GM18868 (cell line): ENCODE measurements around the gene SLC27A3.

Experiments
- ATAC-seq: cut with Tn5 transposase; IDR thresholded peaks from one replicate; pipeline ENCODE4 v1.9.1; 2021; ENCODE audit warnings: mild to moderate bottlenecking, moderate library complexity; ENCODE audit not compliant: unreplicated experiment

The SLC27A3 gene, protein sequence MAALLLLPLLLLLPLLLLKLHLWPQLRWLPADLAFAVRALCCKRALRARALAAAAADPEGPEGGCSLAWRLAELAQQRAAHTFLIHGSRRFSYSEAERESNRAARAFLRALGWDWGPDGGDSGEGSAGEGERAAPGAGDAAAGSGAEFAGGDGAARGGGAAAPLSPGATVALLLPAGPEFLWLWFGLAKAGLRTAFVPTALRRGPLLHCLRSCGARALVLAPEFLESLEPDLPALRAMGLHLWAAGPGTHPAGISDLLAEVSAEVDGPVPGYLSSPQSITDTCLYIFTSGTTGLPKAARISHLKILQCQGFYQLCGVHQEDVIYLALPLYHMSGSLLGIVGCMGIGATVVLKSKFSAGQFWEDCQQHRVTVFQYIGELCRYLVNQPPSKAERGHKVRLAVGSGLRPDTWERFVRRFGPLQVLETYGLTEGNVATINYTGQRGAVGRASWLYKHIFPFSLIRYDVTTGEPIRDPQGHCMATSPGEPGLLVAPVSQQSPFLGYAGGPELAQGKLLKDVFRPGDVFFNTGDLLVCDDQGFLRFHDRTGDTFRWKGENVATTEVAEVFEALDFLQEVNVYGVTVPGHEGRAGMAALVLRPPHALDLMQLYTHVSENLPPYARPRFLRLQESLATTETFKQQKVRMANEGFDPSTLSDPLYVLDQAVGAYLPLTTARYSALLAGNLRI

DNA sequence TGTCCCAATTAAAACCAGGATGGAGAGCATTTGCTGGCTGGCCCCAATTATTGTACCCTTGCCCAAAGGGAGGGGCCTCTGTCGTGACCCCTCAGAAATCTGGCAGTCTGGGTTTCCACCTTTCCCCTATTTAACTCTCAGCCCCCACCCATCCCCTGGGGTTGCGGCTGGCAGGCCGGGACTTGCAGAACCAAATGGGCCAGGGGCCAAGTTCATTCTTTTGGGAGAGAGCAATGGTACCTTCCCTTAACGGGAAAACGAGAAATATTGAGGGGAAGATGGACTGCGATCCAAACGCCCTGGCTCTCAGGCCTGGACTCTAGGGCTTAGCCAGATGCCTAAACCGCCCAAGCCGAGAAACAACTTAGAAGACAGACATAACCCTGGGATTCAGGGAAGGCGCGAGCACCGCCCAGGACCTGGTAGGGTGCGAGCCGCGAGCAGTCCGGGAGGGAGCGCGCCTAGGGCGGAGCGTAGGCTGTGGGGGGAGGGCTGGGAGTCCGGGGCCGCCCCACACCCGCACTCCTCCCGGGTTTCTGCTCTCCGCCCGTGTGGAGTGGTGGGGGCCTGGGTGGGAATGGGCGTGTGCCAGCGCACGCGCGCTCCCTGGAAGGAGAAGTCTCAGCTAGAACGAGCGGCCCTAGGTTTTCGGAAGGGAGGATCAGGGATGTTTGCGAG lies at the start of gene SLC27A3:
Gene SLC27A3, plus strand, starts transcription at position 628 of the 678 bp plus-strand sequence. CDS start 91 bp downstream, outside the sequence.
- peak; percentile 26 for ATAC-seq

DNA sequence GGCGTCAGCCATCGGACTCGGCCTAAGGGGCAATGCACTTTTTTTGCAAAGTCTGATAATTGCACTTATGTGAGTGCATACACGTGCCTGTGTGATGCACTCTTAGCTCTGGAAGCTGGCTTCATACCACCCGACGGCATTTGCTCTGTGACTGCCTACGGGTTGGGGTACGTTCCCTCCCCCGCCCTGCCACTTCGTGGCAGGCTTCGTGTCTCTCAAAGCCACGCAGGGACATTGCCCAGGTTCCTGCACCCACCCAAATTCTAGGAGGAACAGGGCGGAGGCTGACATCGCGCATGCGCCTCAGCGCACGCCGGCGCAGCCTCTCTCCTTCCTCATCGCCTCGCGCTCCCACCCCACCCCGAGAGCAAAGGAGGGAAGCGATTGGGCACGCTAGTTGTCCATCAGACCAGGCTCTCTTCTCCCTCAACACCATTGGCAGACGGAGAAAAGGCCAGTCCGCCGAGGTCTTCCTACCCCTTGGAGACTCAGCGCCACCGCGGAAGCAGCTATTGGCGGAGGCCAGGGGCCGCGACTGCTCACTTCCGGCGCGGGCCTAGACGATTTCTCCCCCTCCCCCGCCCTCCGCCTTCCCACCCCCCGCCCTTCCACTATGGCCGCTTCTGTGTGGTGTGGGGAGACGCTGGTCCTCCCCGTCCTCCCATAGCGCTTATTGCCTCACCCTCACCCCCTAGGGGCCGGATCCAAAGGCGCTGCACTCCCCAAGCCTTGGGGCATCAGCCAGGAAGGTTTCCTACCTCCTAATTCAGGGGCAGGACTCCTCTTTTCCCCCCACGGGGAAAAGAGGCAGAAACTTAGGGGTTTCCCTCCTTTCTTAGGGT lies 47.5 kb upstream of the SLC27A3 start, which contains the start of gene INTS3:
Gene INTS3, plus strand, starts transcription at position 588 of the 842 bp plus-strand sequence. CDS start 585 bp downstream, outside the sequence.
- ATAC-seq = peak; percentile 97

DNA sequence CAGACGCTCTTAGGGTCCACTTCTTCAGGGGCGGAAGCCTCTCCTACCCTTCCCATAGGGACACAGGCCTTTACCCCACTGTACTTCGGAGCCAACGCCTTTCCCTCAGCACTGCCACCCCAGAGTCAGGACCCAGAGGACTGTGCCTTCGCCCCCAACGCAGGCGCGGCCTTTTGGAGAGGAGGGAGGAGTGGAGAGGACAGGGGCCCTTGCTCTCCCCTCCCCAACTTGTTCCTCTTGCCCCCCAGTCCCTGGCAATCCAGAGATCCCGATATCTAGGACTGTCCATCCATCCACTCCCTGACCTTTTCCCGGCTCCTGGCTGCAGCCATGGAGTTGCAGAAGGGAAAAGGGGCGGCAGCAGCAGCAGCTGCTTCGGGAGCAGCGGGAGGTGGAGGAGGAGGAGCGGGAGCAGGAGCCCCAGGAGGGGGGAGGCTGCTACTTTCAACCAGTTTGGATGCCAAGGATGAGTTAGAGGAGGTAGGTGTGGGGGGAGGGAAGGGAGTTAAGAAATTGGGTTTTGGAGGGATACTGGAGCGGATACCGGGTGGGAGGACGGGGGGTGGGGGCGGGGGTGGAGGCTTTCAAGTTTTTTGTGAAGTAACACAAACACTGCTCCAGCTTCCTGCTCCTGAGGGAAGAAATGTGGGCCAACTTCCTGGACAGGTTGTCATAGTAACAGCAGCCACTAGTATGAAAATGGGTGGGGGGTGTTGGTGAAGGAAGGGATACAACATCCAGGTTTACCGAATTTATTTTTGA lies 46.7 kb upstream of the SLC27A3 start:
- ATAC-seq = no peak

DNA sequence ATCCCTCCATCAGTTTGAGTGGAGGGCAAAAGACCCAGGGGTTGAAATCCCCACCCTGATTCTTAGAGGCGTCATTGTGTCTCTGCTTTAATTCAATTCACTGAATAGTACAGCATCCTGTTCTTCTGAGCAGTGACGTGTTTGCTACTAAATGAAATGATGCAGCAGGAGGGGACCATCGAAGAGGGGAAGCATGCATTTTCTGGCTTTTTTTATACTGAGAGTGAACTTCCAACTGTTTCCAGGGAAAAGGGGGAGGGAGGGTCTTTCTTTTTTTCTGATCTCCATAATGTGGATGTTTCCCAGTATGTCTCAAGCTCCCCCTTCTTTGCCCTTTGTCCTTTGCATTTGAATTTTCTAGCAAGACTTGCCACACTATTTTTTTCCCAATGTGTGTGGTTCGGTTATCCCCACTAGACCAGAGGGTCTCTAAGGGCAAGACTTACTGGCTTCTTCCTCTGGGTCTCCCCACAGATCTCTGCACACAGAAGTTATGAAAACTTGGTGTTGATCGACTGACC lies 44.7 kb upstream of the SLC27A3 start:
- ATAC-seq = no peak

DNA sequence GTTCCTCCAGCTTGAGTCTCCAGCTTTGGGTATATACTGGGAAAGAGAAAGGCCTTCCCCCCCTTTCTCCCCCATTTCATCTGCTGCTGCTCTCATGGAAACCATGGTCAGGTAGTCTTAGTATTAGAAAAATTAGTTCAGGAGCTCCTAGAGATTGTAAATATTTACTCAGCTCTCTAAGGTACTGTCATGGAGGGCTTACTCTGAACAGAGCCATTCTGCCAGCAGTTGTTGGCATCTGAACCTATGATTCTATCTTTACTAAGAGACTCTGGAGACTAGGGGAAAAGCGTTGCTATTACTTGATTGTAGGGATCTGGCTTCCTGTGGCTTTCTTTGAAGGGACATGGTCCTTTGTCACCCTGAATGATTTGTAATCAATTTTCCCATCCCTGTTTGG lies 41.2 kb upstream of the SLC27A3 start:
- no peak for ATAC-seq

DNA sequence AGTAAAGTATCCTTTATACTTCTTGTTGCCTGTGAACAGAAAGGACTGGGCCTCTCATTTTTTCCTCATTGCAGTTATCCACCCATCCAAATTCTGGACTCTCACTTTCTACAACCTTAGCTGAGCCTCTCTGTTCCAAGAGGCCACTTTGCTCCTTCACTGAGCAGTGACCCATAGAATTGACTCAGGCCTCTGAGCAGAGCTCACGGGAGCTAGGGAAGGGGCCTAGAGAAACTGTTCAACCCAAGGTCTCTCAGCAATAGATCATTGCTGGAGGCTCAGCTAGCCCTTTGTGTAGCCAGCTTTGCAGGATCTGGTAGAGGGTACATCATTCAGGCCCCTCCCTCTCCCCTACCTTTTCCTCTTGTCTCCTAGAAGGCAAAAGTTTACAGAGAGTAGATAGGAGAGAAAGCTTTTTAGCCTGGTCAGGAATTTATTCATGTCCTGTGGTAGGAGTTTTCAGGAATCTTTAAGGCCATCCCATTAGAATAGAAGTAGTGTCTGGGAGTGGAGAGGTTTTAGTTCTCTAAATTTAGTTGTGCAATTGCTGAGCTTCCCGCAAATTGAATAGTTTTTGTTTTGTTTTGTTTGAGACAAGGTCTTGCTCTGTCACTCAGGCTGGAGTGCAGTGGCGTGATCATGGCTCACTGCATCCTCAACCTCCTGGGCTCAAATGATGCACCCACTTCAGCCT lies 40.7 kb upstream of the SLC27A3 start:
- no peak for ATAC-seq

DNA sequence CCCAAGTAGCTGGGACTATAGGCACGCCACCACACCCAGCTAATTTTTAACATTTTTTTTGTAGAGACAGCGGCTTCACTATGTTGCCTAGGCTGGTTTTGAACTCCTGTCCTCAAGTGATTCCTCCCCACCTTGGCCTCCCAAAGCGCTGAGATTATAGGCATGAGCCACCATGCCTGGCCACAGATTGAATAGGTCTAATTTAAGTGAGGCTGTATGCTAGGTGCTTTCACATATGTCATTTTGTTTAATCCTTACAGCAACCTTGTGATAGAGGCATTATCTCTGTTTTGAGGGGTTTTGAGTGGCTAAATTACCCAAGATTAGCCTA lies 40.2 kb upstream of the SLC27A3 start:
- ATAC-seq = no peak

DNA sequence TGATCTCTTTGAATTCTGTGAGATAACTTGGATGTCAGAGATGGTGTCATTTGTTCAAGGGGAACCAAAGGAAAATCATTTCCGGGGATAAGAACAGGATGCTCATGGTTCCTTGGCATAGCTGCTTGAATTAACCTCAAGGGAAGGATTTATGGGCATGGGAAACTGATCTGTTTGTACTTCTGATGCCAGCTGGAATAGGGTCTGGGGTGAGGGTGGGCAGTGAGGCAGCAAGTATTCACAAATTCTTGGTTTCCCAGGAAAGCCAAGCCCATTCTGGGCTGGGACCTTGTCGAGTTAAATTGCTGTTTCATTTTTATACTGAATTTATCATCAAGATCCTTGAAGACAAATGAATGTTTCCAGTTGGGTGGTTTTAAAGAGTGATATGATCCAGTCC lies 33.2 kb upstream of the SLC27A3 start:
- ATAC-seq = no peak

DNA sequence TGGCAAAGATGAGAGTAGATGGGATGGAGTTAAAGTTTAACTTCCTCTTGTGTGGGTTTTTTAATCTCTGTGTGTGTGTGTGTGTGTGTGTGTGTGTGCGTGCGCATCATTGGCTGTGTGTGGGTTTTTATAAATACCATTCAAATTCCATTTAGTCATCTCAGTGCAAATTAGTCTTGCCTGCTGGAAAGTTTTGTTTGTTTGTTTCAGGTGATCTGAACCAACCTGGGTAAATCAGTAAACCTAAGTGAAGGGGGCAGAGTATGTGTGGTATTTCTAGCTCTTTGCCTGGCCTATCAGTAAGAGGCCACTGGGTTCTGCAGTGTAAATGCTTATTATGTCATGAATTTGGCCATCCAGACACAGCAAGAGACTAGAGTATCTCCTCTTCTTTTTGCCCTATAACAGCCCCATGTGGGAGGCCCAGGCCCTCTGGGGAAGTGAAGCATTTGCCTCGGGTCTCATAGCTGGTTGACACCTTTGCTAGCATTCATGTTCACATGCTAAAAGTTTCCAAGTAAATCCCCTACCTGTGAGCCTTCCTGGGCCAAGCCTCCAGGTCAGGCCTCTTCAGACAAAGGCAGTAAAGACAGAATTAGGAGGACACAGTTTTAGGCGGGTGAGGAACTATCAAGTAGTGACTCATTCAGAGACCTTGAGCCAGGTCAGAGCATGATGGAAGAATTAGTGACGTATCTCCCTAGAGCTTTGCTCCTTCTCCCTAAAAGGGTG lies 32.6 kb upstream of the SLC27A3 start:
- ATAC-seq = peak; percentile 47

DNA sequence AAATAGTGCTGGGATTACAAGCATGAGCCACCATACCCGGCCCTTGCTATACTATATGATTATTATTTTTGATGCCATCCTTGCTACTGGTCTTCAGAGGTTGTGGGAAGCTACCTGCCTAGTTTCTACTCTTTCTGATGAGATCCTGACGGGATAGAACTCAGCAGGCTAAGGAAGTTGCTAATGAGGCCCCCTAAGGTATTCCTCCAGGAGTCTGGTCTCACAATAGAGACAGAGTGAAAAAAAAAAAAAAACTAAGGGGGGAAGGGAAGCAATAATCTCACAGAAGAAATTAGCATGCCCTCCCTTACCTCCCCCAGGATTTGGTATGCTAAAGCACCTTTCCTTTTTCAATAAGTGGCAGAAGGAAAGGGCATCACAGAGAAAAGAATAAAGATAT lies 29.8 kb upstream of the SLC27A3 start:
- no peak for ATAC-seq

DNA sequence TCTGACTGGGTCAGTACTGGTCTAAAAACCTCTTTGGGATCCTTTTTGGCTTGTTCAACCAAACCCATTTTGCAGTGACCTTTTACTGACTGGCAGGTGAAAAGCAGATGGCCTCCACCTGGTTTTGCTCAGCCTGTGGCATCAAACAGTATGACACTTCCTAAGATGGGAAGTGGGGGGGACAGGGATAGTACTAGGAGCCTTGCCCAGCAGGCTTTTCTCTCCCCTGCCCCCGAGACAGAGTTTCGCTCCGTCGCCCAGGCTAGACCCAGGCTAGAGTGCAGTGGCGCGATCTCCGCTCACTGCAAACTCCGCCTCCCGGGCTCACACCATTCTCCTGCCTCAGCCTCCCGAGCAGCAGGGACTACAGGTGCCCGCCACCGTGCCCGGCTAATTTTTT lies 29.0 kb upstream of the SLC27A3 start:
- no peak for ATAC-seq

DNA sequence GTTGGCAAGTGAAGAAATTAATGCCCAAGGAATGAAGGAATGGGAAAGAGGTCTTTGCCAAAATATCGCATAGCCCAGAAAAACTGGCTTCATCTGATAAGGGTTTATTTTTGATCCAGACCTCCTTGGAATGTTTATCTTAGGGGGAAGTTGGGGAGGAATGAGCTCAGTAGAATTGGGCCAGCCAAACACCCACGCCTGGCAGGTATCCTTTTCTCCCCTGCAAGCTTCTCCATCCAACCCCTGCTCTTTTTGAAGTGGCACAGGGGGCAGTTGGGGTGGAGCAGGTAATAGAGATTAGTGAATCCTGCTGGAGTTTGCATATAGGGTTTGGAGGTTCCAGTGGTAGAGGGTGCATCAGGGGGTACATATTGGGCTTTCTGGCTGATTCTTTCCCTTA lies 26.3 kb upstream of the SLC27A3 start:
- no peak for ATAC-seq

DNA sequence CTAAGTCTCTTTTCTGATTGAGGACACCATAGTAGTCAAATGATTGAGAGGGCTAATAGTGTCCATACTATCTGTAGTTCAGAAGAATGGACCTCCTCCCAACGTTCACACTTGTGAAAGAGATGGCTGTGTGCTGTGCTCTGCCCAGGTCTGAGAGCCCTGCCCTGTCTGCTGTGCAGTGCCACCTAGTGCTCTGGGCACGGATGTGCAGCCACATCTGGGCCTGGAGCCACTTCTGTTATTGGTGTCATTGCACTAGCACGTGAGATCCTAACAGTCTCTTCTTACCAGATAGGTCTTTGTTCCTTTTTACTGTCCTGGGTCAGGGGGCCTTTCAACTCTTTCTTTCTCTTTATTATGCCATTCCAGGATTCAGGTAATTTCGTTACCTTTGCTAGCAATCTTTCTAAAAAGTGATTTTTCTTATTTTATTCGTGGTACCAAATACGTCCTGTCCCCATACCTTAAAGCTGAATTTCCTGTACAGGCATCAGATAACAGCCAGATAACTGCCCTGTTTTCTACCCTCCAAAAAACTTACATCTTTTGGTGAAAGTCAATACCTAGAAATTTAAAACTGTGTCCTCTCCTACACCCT lies 25.7 kb upstream of the SLC27A3 start:
- ATAC-seq = peak; percentile 83

DNA sequence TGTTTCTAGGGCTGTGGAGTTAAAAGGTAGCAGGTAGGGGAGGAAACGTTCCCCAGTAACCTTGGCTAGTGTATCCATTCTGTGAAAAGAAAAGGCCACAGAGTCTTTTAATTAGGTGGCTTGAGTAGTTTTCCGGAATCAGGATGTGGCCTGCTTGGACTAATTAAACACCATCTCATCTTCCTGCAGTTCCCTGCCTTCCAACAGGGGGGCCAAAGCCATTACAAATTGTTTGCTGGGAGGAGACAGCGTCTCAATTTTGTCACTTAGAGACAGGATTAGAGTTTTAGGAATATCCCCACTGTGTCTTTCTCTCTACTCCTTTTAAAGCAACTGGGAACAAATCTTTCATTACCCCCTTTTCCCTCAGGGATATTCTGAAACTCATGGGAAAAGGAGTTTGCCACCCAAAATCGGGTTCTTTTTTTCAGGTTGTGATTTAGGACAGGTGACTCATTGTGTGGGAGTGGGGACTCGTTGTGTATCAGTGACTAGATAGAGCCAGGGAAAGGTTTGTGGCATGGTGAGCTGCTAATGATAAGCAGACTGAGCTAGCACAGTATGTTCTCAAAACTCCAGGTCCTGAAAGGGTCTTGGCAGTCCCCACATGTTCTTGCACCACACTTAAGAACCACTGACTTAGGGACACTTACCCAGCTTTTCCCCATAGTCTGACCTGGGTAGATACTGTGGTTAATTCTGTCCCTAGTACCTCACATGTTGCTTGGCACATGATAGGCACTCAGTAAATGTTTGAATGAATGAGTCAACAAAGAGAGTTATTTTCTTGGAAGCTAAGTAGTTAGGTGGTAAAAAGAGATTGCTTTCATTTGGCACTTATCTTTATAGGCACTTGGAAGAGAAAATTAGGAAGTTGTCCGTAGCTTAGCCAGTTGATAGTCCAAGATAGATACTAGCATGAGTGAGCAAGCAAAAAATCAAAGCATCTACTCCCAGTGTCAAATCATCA lies 24.9 kb upstream of the SLC27A3 start:
- ATAC-seq = no peak

DNA sequence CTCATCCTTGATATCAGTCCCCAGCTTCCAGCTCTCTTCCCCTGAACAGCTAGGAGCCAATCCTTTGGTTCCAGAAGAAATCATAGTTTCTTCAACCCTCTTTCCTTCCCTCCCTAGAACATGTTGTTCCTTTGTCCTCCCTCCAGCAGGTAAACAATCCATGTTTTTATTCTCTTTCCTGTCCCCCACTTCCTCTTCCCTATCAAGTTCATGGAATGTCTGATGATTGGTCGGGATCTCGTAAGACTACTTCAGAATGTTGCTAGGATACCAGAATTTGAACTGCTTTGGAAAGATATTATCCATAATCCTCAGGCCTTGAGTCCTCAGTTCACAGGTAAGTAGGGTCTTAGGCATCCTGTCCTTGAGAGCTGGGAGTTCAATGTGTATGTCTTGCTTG lies 23.1 kb upstream of the SLC27A3 start:
- ATAC-seq = no peak

DNA sequence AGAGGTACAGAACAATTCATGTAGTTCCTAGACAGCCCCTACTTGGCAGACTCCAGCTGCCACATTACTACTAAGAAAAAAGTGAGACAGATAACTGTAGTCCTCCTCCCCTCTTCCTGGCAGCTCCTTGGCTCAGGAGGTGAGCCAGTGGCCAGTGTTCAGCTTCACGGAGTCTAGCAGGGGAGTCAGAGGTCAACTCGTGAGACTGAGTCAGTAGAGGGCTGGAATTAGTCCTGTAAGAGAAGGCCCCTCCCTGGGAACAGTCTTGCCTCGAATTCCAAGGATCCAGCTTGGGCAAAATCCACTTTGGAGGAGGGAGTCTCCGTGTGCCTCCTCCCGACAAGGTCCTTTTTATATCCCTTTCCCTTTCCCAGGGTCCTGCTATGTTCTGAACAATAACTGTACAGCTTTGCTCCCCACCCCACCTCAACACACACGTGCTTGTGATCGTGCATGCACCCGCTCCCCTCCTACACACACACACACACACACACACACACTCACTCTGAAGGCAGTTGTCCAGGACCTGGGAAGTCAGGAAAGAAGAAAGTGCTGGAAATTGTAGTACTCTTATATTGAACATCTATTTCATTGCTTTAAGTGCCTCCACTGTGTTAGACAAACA lies 22.5 kb upstream of the SLC27A3 start:
- ATAC-seq = no peak

DNA sequence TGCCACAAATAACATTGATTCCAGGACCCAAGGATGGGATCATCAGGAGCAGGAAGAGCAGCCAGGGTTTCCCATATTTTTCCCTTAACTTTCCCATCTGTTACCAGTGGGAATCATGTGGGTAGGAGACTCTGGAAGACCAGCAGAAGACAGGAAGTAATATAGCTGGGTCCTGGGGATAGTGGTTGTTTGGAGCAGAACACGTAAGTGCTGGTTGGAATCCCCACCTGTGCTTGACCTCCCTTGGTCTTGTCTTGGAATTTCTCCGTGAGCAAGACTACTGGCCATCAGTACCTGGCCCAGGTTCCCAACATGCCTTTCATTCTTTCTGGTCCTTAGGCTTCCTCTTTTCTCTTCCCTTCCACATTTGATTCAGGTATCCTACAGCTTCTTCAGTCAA lies 20.9 kb upstream of the SLC27A3 start:
- ATAC-seq = no peak
